HUES48 (cell line): ENCODE results near the gene HLA-B.
A peak's percentile ranks its signal among the peaks of the same experiment; 100 is the strongest.
"Not testable (repeated sequence)": the region's sequence is repeated elsewhere in the genome, so short reads cannot be mapped to it uniquely, and the experiment has no call there.

ENCODE experiments used
- H3K27ac ChIP-seq: one replicate; pipeline ENCODE4 v1.7.0; 2013; ENCODE audit warnings: low read depth, low read length, inconsistent platforms
- H3K27me3 ChIP-seq: 2 replicates; pipeline ENCODE4 v1.6.1; 2013; ENCODE audit warnings: mild to moderate bottlenecking, low read length; ENCODE audit not compliant: control insufficient read depth, insufficient read depth
- H3K36me3 ChIP-seq: 2 replicates; pipeline ENCODE4 v1.6.1; 2013; ENCODE audit warnings: low read length; ENCODE audit not compliant: control insufficient read depth, insufficient read depth
- H3K4me1 ChIP-seq: 2 replicates; pipeline ENCODE4 v1.6.1; 2013; ENCODE audit warnings: mild to moderate bottlenecking, low read length; ENCODE audit not compliant: control insufficient read depth, insufficient read depth
- H3K4me3 ChIP-seq: 2 replicates; pipeline ENCODE4 v1.5.1; 2013; ENCODE audit warnings: mild to moderate bottlenecking, low read depth, low read length
- H3K9ac ChIP-seq: 2 replicates; pipeline ENCODE4 v1.6.1; 2013; ENCODE audit warnings: mild to moderate bottlenecking, low read depth, low read length, moderate library complexity
- H3K9me3 ChIP-seq: 2 replicates; pipeline ENCODE4 v1.6.1; 2013; ENCODE audit warnings: low read length; ENCODE audit not compliant: control insufficient read depth, insufficient read depth

The HLA-B gene

GRCh38 chr6:31381666-31382065 is 24.7 kb upstream of the HLA-B start:
- Histone ChIP-seq H3K27me3 (no peaks in the 10 kb centered on the region; the same call in 1 of the 2 replicates), H3K27ac (no peak overlapping the region), H3K9ac (no peak overlapping the region), H3K4me3 (no peak overlapping the region), H3K36me3 (no peaks in the 10 kb centered on the region), H3K9me3 (no peaks in the 10 kb centered on the region), H3K4me1 (no peaks in the 10 kb centered on the region)

GRCh38 chr6:31379850-31380249 is 22.9 kb upstream of the HLA-B start:
- Histone ChIP-seq H3K27ac (no peak overlapping the region), H3K27me3 (no peaks in the 10 kb centered on the region; the same call in 1 of the 2 replicates), H3K4me1 (no peaks in the 10 kb centered on the region), H3K36me3 (no peaks in the 10 kb centered on the region), H3K9ac (no peak overlapping the region), H3K9me3 (no peaks in the 10 kb centered on the region), H3K4me3 (no peak overlapping the region)

- Histone ChIP-seq H3K27me3 (no peaks in the 10 kb centered on the region; the same call in 1 of the 2 replicates), H3K27ac (no peak overlapping the region), H3K9me3 (no peaks in the 10 kb centered on the region), H3K4me1 (no peaks in the 10 kb centered on the region), H3K4me3 (no peak overlapping the region), H3K36me3 (no peaks in the 10 kb centered on the region), H3K9ac (no peak overlapping the region)
Measured at GRCh38 chr6:31378721-31379103, 21.7 kb upstream of the HLA-B start.

- H3K4me3 ChIP-seq = no peak overlapping the region
- H3K27ac ChIP-seq = no peak overlapping the region
- no peaks in the 10 kb centered on the region for H3K9me3 ChIP-seq
- no peaks in the 10 kb centered on the region for H3K4me1 ChIP-seq
- H3K36me3 ChIP-seq = no peaks in the 10 kb centered on the region
- no peaks in the 10 kb centered on the region; the same call in 1 of the 2 replicates for H3K27me3 ChIP-seq
- no peak overlapping the region for H3K9ac ChIP-seq
Measured at GRCh38 chr6:31378062-31378720, 21.2 kb upstream of the HLA-B start.

- Histone ChIP-seq H3K27ac (no peak overlapping the region), H3K4me3 (no peak overlapping the region), H3K36me3 (no peaks in the 10 kb centered on the region), H3K9ac (no peak overlapping the region), H3K9me3 (no peaks in the 10 kb centered on the region), H3K4me1 (no peaks in the 10 kb centered on the region), H3K27me3 (no peaks in the 10 kb centered on the region)
Measured at GRCh38 chr6:31377029-31377428, 20.1 kb upstream of the HLA-B start.

- no peaks in the 10 kb centered on the region for H3K27me3 ChIP-seq
- no peak overlapping the region for H3K9ac ChIP-seq
- H3K4me1 ChIP-seq = no peaks in the 10 kb centered on the region
- H3K36me3 ChIP-seq = no peaks in the 10 kb centered on the region
- no peaks in the 10 kb centered on the region for H3K9me3 ChIP-seq
- H3K4me3 ChIP-seq = no peak overlapping the region
- H3K27ac ChIP-seq = no peak overlapping the region
Measured at GRCh38 chr6:31375699-31376098, 18.7 kb upstream of the HLA-B start.

- H3K27ac ChIP-seq, H3K27me3 ChIP-seq, H3K4me3 ChIP-seq, H3K9ac ChIP-seq, H3K9me3 ChIP-seq, H3K4me1 ChIP-seq, H3K36me3 ChIP-seq: not testable (repeated sequence)
Measured at GRCh38 chr6:31374118-31374517, 17.1 kb upstream of the HLA-B start.

- Histone ChIP-seq H3K36me3 (no peaks in the 10 kb centered on the region), H3K4me1 (no peaks in the 10 kb centered on the region), H3K27me3 (peaks cover 23% of the 10 kb centered on the region), H3K9ac (no peak overlapping the region), H3K4me3 (no peak overlapping the region), H3K9me3 (no peaks in the 10 kb centered on the region), H3K27ac (no peak overlapping the region)
Measured at GRCh38 chr6:31368461-31368860, 11.5 kb upstream of the HLA-B start.

GRCh38 chr6:31366693-31367470 is 9.9 kb upstream of the HLA-B start:
- no peaks in the 10 kb centered on the region for H3K4me1 ChIP-seq
- H3K27ac ChIP-seq = no peak overlapping the region
- no peaks in the 10 kb centered on the region for H3K9me3 ChIP-seq
- H3K9ac ChIP-seq = no peak overlapping the region
- H3K4me3 ChIP-seq = peak overlapping the region; percentile 49
- H3K36me3 ChIP-seq = no peaks in the 10 kb centered on the region
- peaks cover 31% of the 10 kb centered on the region for H3K27me3 ChIP-seq

GRCh38 chr6:31365864-31366263 is 8.9 kb upstream of the HLA-B start:
- H3K36me3 ChIP-seq = no peaks in the 10 kb centered on the region
- no peaks in the 10 kb centered on the region for H3K9me3 ChIP-seq
- H3K9ac ChIP-seq = no peak overlapping the region
- H3K27ac ChIP-seq = no peak overlapping the region
- H3K4me3 ChIP-seq = no peak overlapping the region
- peaks cover 33% of the 10 kb centered on the region for H3K27me3 ChIP-seq
- H3K4me1 ChIP-seq = no peaks in the 10 kb centered on the region

- Histone ChIP-seq H3K9ac (no peak overlapping the region), H3K36me3 (no peaks in the 10 kb centered on the region), H3K27ac (no peak overlapping the region), H3K4me1 (no peaks in the 10 kb centered on the region), H3K4me3 (no peak overlapping the region), H3K9me3 (no peaks in the 10 kb centered on the region), H3K27me3 (peaks cover 48% of the 10 kb centered on the region)
Measured at GRCh38 chr6:31363811-31364210, 6.8 kb upstream of the HLA-B start.
